Stimulated activated naive CD8-positive, alpha-beta T cell treated with anti-CD3 and anti-CD28 coated beads, Interleukin-15, amount 100 ng/mL, for 72 hours (primary cell): ENCODE results near the gene MBOAT7.
"Not testable (repeated sequence)": the region's sequence is repeated elsewhere in the genome, so short reads cannot be mapped to it uniquely, and the experiment has no call there.

Source experiments
- ATAC-seq: fragments of 150-1000 bp; cut with Tn5 transposase; 2 replicates; pipeline ENCODE4 v1.10.0; 2021; ENCODE audit warnings: mild to moderate bottlenecking, moderate library complexity
- DNase-seq, 2 donors: peaks; one replicate each; pipeline ENCODE4 v3.0.0; 2021 to 2022
- H3K27ac Mint-ChIP-seq, 2 donors: one replicate each; pipeline ENCODE4 v1.8.0; 2022; ENCODE audit warnings: mild to moderate bottlenecking in 2 of 2, mixed read lengths in 2 of 2, moderate library complexity in 2 of 2
- H3K27me3 Mint-ChIP-seq: one replicate; pipeline ENCODE4 v1.8.0; 2022; ENCODE audit warnings: mixed read lengths
- H3K4me1 Mint-ChIP-seq: one replicate; pipeline ENCODE4 v1.8.0; 2022; ENCODE audit warnings: mild to moderate bottlenecking, mixed read lengths
- H3K4me3 Mint-ChIP-seq, 2 donors: one replicate each; pipeline ENCODE4 v1.8.0; 2022; ENCODE audit warnings: mild to moderate bottlenecking in 2 of 2, mixed read lengths in 2 of 2, moderate library complexity in 1 of 2
- H3K9me3 Mint-ChIP-seq, 2 donors: one replicate each; pipeline ENCODE4 v1.8.0; 2022; ENCODE audit warnings: mixed read lengths in 2 of 2

MBOAT7 gene

DNA sequence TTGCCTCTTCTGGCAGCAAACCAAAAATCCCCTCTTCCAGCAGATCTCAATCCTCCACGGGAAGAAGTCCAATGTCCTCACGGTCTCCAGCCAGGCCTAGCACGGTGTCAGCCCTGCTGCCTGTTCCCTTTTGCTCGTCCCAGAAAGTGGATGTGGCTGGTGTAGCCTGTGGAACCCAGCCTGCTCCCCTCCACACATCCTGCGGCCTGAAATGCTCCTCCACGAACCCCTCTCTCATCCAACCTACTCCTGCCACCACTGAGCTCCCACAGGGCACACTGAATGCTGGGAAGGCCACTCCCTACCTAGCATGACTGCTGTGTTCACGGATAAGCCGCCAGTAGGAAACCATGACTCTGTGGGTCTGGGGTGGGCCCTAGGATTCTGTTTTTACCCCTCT lies 3.0 kb downstream of the MBOAT7 start:
- Mint-ChIP-seq H3K27ac (no peak overlapping the region), H3K4me1 (peaks cover 25% of the 10 kb centered on the region), H3K27me3 (no peaks in the 10 kb centered on the region), H3K4me3 (no peak overlapping the region), H3K9me3 (no peaks in the 10 kb centered on the region)
- ATAC-seq (no peak), DNase-seq (no peak)

DNA sequence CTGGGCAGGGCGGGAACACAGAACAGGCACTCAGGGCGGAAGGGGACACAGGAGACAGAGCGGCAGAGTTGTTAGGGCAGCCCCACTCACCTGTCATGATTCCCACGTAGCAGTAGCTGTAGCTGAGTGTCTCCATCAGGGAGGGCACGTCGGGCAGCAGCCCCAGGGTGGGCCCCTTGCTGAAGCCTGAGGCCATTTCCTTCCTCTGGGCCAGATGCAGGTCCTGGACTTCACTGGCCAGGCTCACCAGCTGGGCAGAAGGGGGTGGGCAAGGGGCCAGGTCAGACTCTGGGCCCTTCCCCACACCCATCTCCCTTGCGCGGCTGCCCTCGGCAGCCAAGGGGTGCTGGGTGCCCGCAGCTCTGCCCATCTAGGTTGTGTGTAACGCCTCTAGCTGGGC lies 5.9 kb downstream of the MBOAT7 start:
- ATAC-seq (no peak), DNase-seq (no peak)
- no peak overlapping the region for H3K27ac Mint-ChIP-seq
- no peaks in the 10 kb centered on the region for H3K9me3 Mint-ChIP-seq
- H3K4me1 Mint-ChIP-seq = peaks cover 21% of the 10 kb centered on the region
- H3K4me3 Mint-ChIP-seq = no peak overlapping the region
- H3K27me3 Mint-ChIP-seq = no peaks in the 10 kb centered on the region

DNA sequence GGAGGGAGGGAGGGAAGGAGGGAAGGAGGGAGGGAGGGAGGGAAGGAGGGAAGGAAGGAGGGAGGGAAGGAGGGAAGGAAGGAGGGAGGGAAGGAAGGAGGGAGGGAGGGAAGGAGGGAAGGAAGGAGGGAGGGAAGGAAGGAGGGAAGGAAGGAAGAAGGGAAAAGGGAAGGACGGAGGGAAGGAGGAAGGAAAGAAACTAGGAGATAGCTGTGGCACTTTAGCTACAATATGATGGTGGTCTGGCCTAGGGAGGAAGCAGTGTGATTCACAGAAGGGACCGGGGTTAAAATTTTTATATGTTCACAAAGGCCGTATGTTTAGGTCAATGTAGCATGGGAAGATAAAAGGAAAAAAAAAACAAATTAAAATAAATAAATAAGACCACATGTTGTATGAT lies 7.5 kb downstream of the MBOAT7 start:
- not testable (repeated sequence) for H3K4me3 Mint-ChIP-seq, H3K9me3 Mint-ChIP-seq, ATAC-seq, H3K27me3 Mint-ChIP-seq, DNase-seq, H3K27ac Mint-ChIP-seq, H3K4me1 Mint-ChIP-seq

DNA sequence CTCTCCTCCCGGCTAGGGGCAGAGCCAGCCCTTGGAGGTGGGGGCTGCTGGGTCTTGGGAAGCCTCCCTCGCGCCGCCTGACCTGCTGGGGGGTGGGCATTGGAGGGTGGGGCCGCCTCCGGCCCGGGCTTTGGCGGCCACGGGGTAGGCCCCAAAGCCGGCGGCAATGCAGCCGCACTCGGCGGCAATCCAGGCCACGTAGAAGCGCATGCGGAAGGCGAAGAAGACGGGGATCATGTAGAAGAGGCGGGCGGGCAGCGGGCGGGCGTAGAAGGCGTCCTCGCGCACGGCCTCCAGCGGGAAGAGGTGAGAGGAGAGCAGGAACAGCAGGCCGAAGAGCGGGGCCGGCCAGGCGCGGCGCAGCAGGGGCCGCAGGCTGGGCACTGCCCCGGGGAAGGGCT lies 8.7 kb downstream of the MBOAT7 start:
- no peaks in the 10 kb centered on the region for H3K4me1 Mint-ChIP-seq
- H3K27me3 Mint-ChIP-seq = no peaks in the 10 kb centered on the region
- no peaks in the 10 kb centered on the region for H3K9me3 Mint-ChIP-seq
- DNase-seq (no peak), ATAC-seq (no peak)
- H3K4me3 Mint-ChIP-seq = no peak overlapping the region
- H3K27ac Mint-ChIP-seq = no peak overlapping the region

DNA sequence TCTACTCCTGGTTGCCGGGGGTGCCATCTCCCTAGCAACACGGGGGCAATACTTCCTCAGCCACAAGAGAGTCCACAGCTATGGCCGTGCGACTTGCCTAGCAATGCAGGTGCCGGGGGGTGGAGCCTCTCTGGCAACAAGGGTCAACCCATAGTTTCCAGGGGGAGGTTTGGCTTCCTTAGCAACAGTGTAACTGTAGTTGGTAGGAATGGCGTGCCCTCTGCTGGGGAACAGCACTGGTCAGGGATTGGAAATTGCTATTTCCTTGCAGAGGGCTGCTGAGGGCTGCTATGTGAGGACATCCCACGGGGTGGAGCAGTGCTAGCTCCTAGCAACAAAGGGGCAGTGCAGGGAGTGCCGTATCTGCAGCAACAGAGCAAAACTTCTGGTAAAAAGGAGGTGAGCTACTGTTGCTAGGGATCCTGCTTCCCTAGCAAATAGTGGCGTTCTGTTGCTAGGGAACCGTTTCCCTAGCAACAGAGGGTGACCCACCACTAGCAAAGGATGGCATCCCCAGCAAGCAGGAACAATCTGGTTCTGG lies 9.4 kb downstream of the MBOAT7 start:
- no peak for DNase-seq

DNA sequence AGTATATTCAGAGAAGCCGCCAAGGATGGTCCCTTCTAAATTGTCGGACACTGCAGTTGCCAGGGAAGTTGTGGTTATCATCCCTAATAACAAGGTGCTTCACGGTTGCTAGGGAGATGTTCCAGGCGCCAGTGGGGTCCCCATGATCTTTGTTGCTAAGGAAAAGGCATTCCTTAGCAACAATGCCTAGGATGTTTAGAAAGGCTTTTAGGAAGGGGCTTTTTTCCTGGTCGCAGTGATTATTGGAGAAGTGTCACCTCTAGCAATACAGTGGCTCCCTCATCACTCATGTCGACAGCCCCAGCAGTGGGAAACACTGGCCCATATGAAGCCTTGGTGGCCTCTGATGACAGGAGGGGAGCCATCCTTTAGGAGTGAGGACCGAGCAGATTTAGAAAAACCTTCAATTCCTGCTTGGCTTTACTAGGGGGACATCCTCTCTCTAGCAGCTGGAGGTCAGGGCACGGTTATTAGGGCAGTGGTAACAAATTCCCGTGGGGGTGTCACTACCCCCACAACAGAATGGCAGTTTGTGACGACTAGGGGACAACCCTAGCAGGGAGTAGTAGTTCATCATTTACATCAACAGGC lies 10.0 kb downstream of the MBOAT7 start:
- DNase-seq (no peak), ATAC-seq (no peak)
- Mint-ChIP-seq H3K27ac (no peak overlapping the region), H3K27me3 (no peaks in the 10 kb centered on the region), H3K4me1 (no peaks in the 10 kb centered on the region), H3K4me3 (no peak overlapping the region), H3K9me3 (no peaks in the 10 kb centered on the region)

More for the DNA sequence above, 9.4 kb downstream of the MBOAT7 start:
- no peaks in the 10 kb centered on the region for H3K27me3 Mint-ChIP-seq
- no peaks in the 10 kb centered on the region for H3K4me1 Mint-ChIP-seq
- no peaks in the 10 kb centered on the region for H3K9me3 Mint-ChIP-seq
- no peak for ATAC-seq
- H3K27ac Mint-ChIP-seq = no peak overlapping the region
- H3K4me3 Mint-ChIP-seq = no peak overlapping the region

DNA sequence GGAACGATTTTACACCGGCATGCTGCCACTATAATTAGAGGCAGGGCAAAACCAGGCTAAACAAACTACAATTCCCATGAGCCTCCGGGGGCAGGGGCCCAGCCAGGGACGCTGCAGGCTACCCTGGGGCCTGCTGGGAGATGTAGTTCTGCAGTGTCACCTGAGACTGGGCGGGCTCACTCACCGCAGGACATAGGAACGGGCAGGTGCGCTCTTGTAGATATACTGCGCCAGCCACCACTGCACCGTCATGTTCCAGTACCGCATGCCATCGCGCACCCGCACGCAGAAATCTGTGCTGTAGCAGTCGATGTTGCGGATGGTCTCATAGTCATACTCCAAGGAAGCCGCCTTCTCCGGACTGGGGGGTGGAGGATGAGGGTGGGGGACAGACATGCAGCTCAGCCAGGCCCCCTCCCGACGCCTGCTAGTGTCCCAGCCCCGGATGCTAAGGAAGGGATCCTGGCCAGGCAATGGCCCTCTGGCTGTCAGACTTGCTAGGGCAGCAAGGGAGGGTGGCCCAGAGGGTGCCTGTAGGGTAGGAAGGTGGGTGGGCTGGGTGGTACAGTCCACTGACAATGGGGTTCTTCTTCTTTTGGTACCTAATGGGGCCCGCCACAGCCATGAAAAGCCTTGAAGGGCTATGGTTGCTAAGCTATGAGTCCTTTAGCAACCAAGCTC lies 10.7 kb downstream of the MBOAT7 start:
- no peak overlapping the region for H3K4me3 Mint-ChIP-seq
- H3K27ac Mint-ChIP-seq = no peak overlapping the region
- H3K27me3 Mint-ChIP-seq = no peaks in the 10 kb centered on the region
- no peaks in the 10 kb centered on the region for H3K9me3 Mint-ChIP-seq
- ATAC-seq (peak; percentile 81), DNase-seq (no peak)
- H3K4me1 Mint-ChIP-seq = peaks cover 1% of the 10 kb centered on the region

DNA sequence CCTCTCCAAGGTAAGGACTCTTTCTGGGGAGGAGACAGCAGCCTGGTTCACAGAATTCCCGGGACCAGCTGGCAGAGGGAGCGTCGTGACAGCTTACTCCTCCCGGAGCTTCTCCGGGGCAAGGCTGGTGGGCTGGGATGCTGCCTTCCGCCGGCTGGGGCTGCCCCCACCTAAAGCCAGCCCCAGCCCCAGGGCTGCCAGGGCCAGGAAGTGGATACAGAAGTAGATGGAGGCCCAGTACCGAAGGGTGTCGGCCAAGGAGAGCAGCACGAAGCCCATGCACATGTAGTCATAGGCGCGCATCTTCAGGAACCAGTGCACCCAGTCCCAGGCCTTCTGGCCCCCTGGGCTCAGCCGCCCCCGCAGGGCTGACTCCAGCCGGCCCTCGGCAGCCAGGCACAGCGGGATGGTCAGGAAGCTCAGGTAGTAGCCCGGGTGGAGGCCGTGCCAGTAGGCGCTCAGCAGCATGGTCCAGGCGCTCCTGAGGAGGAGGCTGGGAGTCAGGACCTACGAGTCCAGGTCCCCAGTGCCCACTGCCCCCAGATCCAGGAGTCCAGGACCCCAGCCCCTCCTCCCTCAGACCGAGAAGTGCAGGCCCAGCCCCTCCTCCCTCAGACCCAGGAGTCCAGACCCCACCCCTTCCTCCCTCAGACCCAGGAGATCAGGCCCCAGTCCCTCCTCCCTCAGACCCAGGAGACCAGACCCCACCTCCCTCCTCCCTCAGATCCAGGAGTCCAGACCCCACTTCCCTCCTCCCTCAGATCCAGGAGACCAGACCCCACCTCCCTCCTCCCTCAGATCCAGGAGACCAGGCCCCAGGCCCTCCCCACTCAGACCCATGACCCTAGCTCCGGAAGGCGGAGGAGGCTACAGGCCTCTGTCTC lies 15.2 kb downstream of the MBOAT7 start:
- Mint-ChIP-seq H3K27me3 (no peaks in the 10 kb centered on the region), H3K4me1 (peaks cover 18% of the 10 kb centered on the region), H3K9me3 (no peaks in the 10 kb centered on the region), H3K27ac (peak overlapping the region in 1 of 2 donors; percentile 74), H3K4me3 (no peak overlapping the region)
- ATAC-seq = no peak
- no peak for DNase-seq

DNA sequence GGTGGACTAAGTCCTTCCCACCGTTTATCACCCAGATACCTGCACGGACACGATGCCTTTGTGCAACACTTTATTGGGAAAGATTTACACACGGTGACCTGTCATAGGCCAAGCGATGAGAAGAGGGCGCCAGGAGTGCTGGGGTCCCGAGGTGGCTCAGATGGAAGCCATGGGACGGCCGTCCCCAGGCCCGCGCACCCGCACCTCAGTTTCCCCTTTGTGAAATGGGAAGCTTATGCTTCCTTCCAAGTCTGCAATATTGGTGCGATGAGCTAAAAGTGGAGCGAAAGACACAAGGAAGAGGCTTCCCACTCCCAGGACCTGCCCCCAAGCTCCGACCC lies 16.1 kb downstream of the MBOAT7 start:
- Mint-ChIP-seq H3K27me3 (no peaks in the 10 kb centered on the region), H3K4me1 (peaks cover 21% of the 10 kb centered on the region), H3K27ac (no peak overlapping the region), H3K9me3 (no peaks in the 10 kb centered on the region), H3K4me3 (no peak overlapping the region)
- DNase-seq (no peak), ATAC-seq (no peak)

DNA sequence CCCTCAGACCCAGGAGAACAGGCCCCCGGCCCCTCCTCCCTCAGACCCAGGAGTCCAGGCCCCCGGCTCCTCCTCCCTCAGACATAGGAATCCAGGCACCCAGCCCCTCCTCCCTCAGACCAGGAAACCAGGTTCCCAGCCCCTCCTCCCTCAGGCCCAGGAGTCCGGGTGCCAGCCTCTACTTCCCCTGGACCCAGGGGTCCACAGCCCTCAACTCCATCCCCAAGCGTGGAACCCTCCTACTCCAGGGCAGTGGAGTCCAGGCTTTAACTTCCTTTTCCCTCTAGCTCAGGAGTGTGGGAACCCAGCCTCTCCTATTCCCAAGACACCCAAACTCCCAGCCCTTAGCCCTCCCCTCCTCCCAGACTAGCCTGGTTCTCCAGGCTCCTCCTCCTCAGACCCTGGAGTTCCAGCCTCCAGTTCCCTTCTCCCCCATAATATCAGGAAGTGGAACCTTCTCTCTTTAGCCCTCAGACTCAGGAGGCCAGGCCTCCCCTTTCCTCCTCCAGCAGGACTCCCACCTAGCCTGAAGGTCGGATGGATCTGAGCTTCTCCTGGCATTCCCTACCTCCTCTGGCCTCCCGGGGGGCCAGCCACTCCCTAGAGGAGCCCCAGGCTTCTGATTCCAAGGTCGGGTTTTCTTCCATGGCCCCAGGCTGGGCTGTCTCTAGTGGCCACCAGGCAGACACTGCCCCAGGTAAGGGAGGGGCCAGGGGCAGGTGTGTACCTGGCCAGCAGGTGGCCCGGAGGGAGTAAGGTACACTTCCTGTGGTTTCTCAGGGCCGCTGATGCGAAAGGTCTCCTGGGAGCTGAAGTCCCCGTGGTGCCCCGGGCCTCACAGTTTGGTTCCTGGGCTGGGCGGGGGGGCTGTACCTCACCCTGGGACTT lies 16.7 kb downstream of the MBOAT7 start, which contains the start of gene TMC4:
TMC4 (minus strand) TSS at position 690 of the 888 bp plus-strand sequence; CDS start at position 647, 43 bp downstream.
- Mint-ChIP-seq H3K4me1 (peaks cover 27% of the 10 kb centered on the region), H3K4me3 (no peak within 1 kb of the TSS), H3K27me3 (no peaks in the 10 kb centered on the region), H3K27ac (peak within 1 kb of the TSS in 1 of 2 donors; percentile 74), H3K9me3 (no peaks in the 10 kb centered on the region)
- DNase-seq (no peak), ATAC-seq (no peak)

DNA sequence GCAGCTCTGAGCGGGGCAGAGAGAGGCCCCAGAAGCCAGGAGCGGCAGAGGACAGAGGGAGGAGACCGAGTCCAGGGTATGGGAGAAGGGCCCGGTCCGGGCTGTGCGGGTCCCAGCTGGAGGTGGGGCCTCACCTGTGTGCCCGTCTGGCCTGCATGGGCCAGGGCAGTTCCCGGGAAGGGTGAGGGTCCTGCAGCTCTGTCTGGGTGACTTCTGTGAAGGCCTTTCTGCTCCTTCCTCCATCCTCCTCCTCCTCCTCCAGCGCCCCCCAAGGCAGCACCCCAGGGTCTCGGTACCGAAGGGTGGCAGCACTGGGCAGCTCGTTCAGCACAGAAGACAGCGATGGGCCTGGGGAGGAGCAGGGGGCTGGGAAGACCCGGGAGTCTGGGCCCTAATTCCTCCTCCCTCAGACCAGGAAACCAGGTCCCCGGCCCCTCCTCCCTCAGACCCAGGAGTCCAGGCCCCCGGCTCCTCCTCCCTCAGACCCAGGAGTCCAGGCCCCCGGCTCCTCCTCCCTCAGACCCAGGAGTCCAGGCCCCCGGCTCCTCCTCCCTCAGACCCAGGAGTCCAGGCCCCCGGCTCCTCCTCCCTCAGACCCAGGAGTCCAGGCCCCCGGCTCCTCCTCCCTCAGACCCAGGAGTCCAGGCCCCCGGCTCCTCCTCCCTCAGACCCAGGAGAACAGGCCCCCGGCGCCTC lies 17.5 kb downstream of the MBOAT7 start:
- not testable (repeated sequence) for DNase-seq, H3K9me3 Mint-ChIP-seq, ATAC-seq, H3K27ac Mint-ChIP-seq, H3K4me3 Mint-ChIP-seq, H3K27me3 Mint-ChIP-seq
- H3K4me1 Mint-ChIP-seq = peaks cover 27% of the 10 kb centered on the region

DNA sequence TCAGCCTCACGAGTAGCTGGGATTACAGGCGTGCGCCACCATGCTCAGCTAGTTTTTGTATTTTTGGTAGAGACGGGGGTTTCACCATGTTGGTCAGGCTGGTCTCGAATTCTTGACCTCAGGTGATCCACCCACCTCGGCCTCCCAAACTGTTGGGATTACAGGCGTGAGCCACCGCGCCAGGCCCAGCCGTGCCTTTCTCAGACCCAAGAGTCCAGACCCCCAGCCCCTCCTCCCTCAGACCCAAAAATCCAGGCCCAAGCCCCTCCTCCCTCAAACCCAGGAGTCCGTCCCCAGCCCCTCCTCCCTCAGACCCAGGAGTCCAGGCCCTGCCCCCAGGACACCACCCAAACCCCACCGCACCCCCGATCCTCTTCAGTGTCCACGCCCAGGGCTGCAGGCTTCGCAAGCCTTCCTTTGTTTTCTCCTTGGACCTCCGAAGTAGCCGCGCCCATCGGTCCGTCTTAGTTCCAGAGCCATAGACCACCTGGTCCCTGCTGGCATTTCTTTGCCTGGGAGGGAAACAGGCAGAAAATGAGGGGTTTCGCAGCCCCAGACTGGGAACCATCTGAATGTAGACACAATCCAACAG lies 20.1 kb downstream of the MBOAT7 start:
- ATAC-seq (no peak), DNase-seq (no peak)
- H3K4me3 Mint-ChIP-seq = peak overlapping the region in 1 of 2 donors; percentile 53
- H3K27ac Mint-ChIP-seq = no peak overlapping the region
- H3K4me1 Mint-ChIP-seq = peaks cover 37% of the 10 kb centered on the region
- peaks cover 5% of the 10 kb centered on the region for H3K27me3 Mint-ChIP-seq
- no peaks in the 10 kb centered on the region for H3K9me3 Mint-ChIP-seq

DNA sequence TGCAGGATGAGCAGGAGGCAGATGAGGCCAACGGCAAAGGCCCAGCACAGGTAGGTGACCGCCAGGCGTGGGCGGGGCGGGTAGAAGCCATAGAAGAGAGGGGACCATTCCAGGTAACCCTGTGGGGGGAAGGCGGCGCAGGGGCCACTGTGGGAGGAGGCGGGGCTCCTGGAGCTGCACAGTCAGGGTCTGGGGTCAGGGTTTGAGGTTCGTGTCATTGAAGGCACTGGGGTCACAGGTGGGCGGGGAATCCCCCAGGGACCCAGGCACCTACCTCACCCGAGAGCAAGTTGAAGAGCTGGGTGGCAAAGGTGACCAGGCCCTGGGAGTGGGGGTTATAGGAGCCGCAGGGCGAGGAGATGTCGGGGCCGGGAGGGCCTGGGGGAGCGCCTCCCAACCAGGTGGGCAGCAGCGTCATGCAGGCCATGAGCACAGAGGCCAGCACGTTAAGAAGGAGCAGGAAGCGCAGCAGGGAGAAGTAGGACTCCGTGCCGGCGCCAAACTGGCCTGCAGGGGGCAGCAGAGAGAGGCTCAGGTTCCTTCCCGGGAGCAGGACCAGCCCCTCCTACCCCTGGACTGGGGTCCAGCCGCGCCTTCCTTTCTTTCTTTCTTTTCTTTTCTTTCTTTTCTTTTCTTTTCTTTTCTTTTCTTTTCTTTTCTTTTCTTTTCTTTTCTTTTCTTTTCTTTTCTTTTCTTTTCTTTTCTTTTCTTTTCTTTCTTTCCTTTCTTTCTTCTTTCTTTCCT lies 21.0 kb downstream of the MBOAT7 start:
- H3K4me1 Mint-ChIP-seq = peaks cover 37% of the 10 kb centered on the region
- H3K9me3 Mint-ChIP-seq = no peaks in the 10 kb centered on the region
- peak overlapping the region; percentile 53 to 69 for H3K4me3 Mint-ChIP-seq
- H3K27ac Mint-ChIP-seq = no peak overlapping the region
- peaks cover 10% of the 10 kb centered on the region for H3K27me3 Mint-ChIP-seq
- ATAC-seq = peak; percentile 88
- DNase-seq = peak; percentile 85 to 87

DNA sequence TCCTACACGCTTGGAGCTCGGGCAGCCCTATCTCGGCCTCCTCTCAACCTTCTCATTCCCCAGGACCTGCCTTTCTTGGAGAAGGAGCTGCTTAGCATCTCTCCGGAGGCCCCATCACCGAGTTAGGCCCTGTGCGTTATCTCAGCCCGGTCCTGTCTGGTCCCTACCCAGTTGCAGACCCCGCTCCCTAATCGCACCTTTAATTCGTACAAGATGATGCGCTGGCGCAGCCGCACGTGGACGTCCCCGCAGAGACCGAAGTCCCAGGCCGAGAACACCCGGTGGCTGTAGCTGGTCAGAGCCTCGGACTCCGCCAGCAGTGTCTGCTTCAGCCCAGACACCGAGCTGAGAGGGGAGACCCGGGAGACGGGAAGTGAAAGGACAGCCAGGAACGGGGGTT lies 24.2 kb downstream of the MBOAT7 start:
- Mint-ChIP-seq H3K9me3 (no peaks in the 10 kb centered on the region), H3K27me3 (peaks cover 10% of the 10 kb centered on the region), H3K27ac (no peak overlapping the region), H3K4me1 (peaks cover 60% of the 10 kb centered on the region), H3K4me3 (peak overlapping the region in 1 of 2 donors; percentile 86)
- no peak for ATAC-seq
- DNase-seq = no peak
